Memory B cell (primary cell): ENCODE results near the gene THOC1.

Source experiments
- ATAC-seq: fragments of 150-1000 bp; cut with Tn5 transposase; 2 replicates; pipeline ENCODE4 v1.10.0; 2021; ENCODE audit warnings: low read depth, mild to moderate bottlenecking, moderate library complexity
- DNase-seq, 2 donors: peaks; one replicate each; pipeline ENCODE4 v3.0.0; 2022; ENCODE audit warnings: low spot score in 2 of 2
- H3K27ac Mint-ChIP-seq: one replicate; pipeline ENCODE4 v1.8.0; 2022; ENCODE audit warnings: mild to moderate bottlenecking, moderate library complexity, mixed read lengths
- H3K27me3 Mint-ChIP-seq: one replicate; pipeline ENCODE4 v1.8.0; 2022; ENCODE audit warnings: mixed read lengths
- H3K36me3 Mint-ChIP-seq: one replicate; pipeline ENCODE4 v1.8.0; 2022; ENCODE audit warnings: mild to moderate bottlenecking, mixed read lengths
- H3K4me1 Mint-ChIP-seq: one replicate; pipeline ENCODE4 v1.8.0; 2022; ENCODE audit warnings: mixed read lengths
- H3K4me3 Mint-ChIP-seq: one replicate; pipeline ENCODE4 v1.8.0; 2022; ENCODE audit warnings: mild to moderate bottlenecking, moderate library complexity, mixed read lengths
- H3K9me3 Mint-ChIP-seq: one replicate; pipeline ENCODE4 v1.8.0; 2022; ENCODE audit warnings: mixed read lengths

THOC1 gene

GRCh38 chr18:261398-262073 is 6.3 kb downstream of the THOC1 start:
- no peak overlapping the region for H3K27ac Mint-ChIP-seq

GRCh38 chr18:260547-260946 is 7.3 kb downstream of the THOC1 start:
- Mint-ChIP-seq H3K36me3 (peaks cover 28% of the 10 kb centered on the region), H3K27ac (no peak overlapping the region), H3K9me3 (no peaks in the 10 kb centered on the region), H3K27me3 (no peaks in the 10 kb centered on the region), H3K4me1 (peaks cover 7% of the 10 kb centered on the region), H3K4me3 (no peak overlapping the region)
- ATAC-seq (no peak), DNase-seq (no peak)

More at GRCh38 chr18:261398-262073, 6.3 kb downstream of the THOC1 start:
- H3K36me3 Mint-ChIP-seq, result peaks cover 28% of the 10 kb centered on the region
- no peaks in the 10 kb centered on the region for H3K27me3 Mint-ChIP-seq
- ATAC-seq (no peak), DNase-seq (no peak)
- H3K9me3 Mint-ChIP-seq, result no peaks in the 10 kb centered on the region
- H3K4me3 Mint-ChIP-seq, result no peak overlapping the region
- peaks cover 11% of the 10 kb centered on the region for H3K4me1 Mint-ChIP-seq

DNA sequence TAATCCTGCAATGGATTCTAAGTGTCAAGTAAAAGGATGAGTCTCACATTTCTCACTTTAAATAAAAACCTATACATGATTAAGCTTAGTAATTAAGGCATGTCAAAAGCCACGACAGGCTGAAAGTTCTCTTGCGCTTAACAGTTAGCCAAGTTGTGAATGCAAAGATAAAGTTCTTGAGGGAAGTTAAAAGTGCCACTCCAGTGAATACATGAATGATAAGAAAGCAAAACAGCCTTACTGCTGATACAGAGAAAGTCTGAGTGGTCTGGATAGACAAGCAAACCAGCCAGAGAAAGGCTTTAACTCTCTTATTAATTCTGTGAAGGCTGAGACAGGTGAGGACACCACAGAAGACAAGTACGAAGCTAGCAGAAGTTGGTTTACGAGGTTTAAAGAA is 12.7 kb downstream of the THOC1 start:
- no peak for ATAC-seq
- no peaks in the 10 kb centered on the region for H3K9me3 Mint-ChIP-seq
- H3K4me1 Mint-ChIP-seq, result no peaks in the 10 kb centered on the region
- no peak overlapping the region for H3K4me3 Mint-ChIP-seq
- no peaks in the 10 kb centered on the region for H3K27me3 Mint-ChIP-seq
- no peak for DNase-seq
- H3K36me3 Mint-ChIP-seq, result peaks cover 43% of the 10 kb centered on the region
- H3K27ac Mint-ChIP-seq, result no peak overlapping the region

DNA sequence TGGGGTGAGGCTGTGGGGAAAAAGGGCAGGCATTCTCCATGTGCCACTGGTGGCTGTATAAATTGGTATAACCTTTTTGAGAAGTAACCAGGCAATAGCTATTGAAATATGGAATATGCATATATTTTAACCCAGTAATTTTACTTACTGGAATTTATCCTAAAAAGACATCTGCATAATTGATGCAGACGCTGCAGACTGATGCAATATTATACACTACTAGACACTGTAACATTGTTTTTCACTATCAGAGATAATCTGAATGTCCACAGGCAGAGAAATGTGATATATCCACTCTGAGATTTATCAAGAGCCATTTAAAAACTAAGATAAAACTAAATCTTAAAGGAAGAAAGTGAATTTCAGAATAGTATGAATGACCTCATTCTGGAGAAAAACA is 14.7 kb downstream of the THOC1 start:
- no peak overlapping the region for H3K4me3 Mint-ChIP-seq
- H3K4me1 Mint-ChIP-seq, result no peaks in the 10 kb centered on the region
- no peak overlapping the region for H3K27ac Mint-ChIP-seq
- no peaks in the 10 kb centered on the region for H3K9me3 Mint-ChIP-seq
- ATAC-seq (no peak), DNase-seq (no peak)
- H3K36me3 Mint-ChIP-seq, result peaks cover 49% of the 10 kb centered on the region
- no peaks in the 10 kb centered on the region for H3K27me3 Mint-ChIP-seq

DNA sequence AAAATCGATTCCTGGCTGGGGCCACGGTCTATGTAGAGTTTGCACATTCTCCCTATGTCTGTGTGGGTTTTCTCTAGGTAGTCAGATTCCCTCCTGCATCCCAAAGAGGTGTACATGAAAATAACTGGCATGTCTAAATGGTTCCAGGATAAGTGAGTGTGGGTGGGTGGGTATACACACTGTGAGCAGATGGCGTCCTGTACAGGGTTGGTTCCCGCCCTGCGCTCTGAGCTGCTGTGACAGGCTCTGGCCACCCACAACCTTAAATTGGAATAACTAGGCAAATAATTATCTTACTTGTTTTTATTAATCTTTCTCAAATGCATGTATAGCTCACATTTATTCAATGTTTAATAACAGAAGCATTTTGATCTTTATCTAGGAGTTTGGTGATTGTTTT is 16.3 kb downstream of the THOC1 start:
- no peak for ATAC-seq
- DNase-seq, result no peak
- peaks cover 42% of the 10 kb centered on the region for H3K36me3 Mint-ChIP-seq
- H3K4me1 Mint-ChIP-seq, result no peaks in the 10 kb centered on the region
- H3K9me3 Mint-ChIP-seq, result no peaks in the 10 kb centered on the region
- H3K27me3 Mint-ChIP-seq, result no peaks in the 10 kb centered on the region
- no peak overlapping the region for H3K27ac Mint-ChIP-seq
- H3K4me3 Mint-ChIP-seq, result no peak overlapping the region

DNA sequence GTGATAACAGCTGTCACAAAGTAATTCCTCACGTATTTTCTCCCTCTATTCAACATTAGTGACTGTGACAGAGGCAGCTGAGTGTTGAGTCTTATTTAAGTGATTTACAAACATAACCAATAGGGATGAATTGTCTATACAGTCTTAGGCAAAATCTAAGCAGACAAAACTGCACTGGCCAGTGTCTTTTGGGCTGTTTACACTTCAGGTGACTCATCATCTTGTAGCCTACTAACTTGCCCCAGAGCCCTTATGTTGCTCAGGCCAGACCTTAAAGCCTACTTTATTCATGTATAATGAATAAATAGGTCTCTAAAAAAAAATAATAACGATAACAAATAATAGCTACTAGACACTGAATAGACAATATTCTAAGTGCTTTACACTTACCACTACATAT is 17.2 kb downstream of the THOC1 start:
- H3K36me3 Mint-ChIP-seq, result peaks cover 41% of the 10 kb centered on the region
- H3K4me1 Mint-ChIP-seq, result no peaks in the 10 kb centered on the region
- ATAC-seq (no peak), DNase-seq (no peak)
- H3K9me3 Mint-ChIP-seq, result no peaks in the 10 kb centered on the region
- H3K27me3 Mint-ChIP-seq, result no peaks in the 10 kb centered on the region
- no peak overlapping the region for H3K27ac Mint-ChIP-seq
- H3K4me3 Mint-ChIP-seq, result no peak overlapping the region

DNA sequence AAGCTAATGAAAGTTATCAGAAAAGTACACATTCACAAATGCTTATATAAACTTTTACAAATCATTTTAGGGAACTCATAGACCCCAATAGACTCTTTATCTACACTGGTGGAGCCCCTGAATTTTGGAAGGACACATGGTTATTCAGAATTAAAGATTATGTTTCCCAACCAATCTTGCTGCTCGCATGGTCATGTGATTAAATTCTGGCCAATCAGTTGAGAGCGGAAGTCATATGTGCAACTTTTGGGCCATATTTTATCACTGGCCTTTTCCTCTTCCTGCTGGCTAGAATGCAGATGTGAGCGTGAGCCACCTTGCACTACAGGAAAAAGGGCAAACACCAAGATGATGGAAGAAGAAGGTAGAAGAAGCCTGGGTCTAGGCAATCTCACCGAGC is 19.8 kb downstream of the THOC1 start:
- Mint-ChIP-seq H3K4me3 (no peak overlapping the region), H3K27ac (no peak overlapping the region), H3K4me1 (no peaks in the 10 kb centered on the region), H3K27me3 (no peaks in the 10 kb centered on the region), H3K36me3 (peaks cover 46% of the 10 kb centered on the region), H3K9me3 (peaks cover 4% of the 10 kb centered on the region)
- no peak for DNase-seq
- ATAC-seq, result no peak

- no peak for DNase-seq
- ATAC-seq, result no peak
- Mint-ChIP-seq H3K4me3 (no peak overlapping the region), H3K9me3 (peaks cover 4% of the 10 kb centered on the region), H3K36me3 (peaks cover 43% of the 10 kb centered on the region), H3K4me1 (peaks cover 3% of the 10 kb centered on the region), H3K27ac (no peak overlapping the region), H3K27me3 (no peaks in the 10 kb centered on the region)
Observed at GRCh38 chr18:245282-245847, 22.5 kb downstream of the THOC1 start.

GRCh38 chr18:240175-240574 is 27.7 kb downstream of the THOC1 start:
- no peak overlapping the region for H3K4me3 Mint-ChIP-seq
- H3K27ac Mint-ChIP-seq, result no peak overlapping the region
- peaks cover 3% of the 10 kb centered on the region for H3K9me3 Mint-ChIP-seq
- no peaks in the 10 kb centered on the region for H3K27me3 Mint-ChIP-seq
- H3K4me1 Mint-ChIP-seq, result peaks cover 3% of the 10 kb centered on the region
- ATAC-seq (no peak), DNase-seq (no peak)
- peaks cover 22% of the 10 kb centered on the region for H3K36me3 Mint-ChIP-seq

DNA sequence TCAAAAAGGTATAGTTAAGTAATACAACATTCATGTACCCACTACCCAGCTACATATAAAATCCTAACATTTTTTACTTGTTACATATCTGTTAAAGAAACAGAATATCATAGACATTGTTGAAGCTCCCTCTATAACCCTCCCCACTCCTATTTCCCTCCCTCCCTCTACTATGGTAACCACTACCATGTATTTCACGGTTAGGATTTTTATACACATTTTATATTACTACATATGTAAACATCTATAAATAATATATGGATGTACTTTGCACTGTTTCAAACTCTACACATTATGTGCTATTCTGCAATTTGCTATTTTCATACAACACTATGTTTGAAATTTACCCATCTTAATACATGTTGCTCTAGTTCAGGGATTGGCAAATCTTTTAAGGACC is 36.3 kb downstream of the THOC1 start:
- ATAC-seq, result no peak
- H3K27me3 Mint-ChIP-seq, result no peaks in the 10 kb centered on the region
- no peak overlapping the region for H3K27ac Mint-ChIP-seq
- DNase-seq, result no peak
- H3K4me1 Mint-ChIP-seq, result no peaks in the 10 kb centered on the region
- H3K4me3 Mint-ChIP-seq, result no peak overlapping the region
- H3K9me3 Mint-ChIP-seq, result no peaks in the 10 kb centered on the region
- H3K36me3 Mint-ChIP-seq, result peaks cover 15% of the 10 kb centered on the region

- Mint-ChIP-seq H3K36me3 (peaks cover 29% of the 10 kb centered on the region), H3K27me3 (no peaks in the 10 kb centered on the region), H3K4me1 (no peaks in the 10 kb centered on the region), H3K9me3 (no peaks in the 10 kb centered on the region), H3K27ac (no peak overlapping the region), H3K4me3 (no peak overlapping the region)
- ATAC-seq, result no peak
- DNase-seq, result no peak
Observed at GRCh38 chr18:228586-228985, 39.3 kb downstream of the THOC1 start.

GRCh38 chr18:227902-228301 is 39.9 kb downstream of the THOC1 start:
- H3K36me3 Mint-ChIP-seq, result peaks cover 30% of the 10 kb centered on the region
- ATAC-seq (no peak), DNase-seq (no peak)
- no peaks in the 10 kb centered on the region for H3K4me1 Mint-ChIP-seq
- H3K27ac Mint-ChIP-seq, result no peak overlapping the region
- no peak overlapping the region for H3K4me3 Mint-ChIP-seq
- no peaks in the 10 kb centered on the region for H3K9me3 Mint-ChIP-seq
- H3K27me3 Mint-ChIP-seq, result no peaks in the 10 kb centered on the region

- no peaks in the 10 kb centered on the region for H3K9me3 Mint-ChIP-seq
- no peak overlapping the region for H3K27ac Mint-ChIP-seq
- H3K4me1 Mint-ChIP-seq, result no peaks in the 10 kb centered on the region
- no peaks in the 10 kb centered on the region for H3K27me3 Mint-ChIP-seq
- no peak for DNase-seq
- ATAC-seq, result no peak
- peaks cover 34% of the 10 kb centered on the region for H3K36me3 Mint-ChIP-seq
- no peak overlapping the region for H3K4me3 Mint-ChIP-seq
Observed at GRCh38 chr18:227374-227773, 40.5 kb downstream of the THOC1 start.

GRCh38 chr18:225745-226144 is 42.1 kb downstream of the THOC1 start:
- H3K4me1 Mint-ChIP-seq, result no peaks in the 10 kb centered on the region
- no peak for DNase-seq
- no peak overlapping the region for H3K4me3 Mint-ChIP-seq
- ATAC-seq, result no peak
- H3K27ac Mint-ChIP-seq, result no peak overlapping the region
- no peaks in the 10 kb centered on the region for H3K27me3 Mint-ChIP-seq
- H3K9me3 Mint-ChIP-seq, result no peaks in the 10 kb centered on the region
- H3K36me3 Mint-ChIP-seq, result peaks cover 35% of the 10 kb centered on the region

GRCh38 chr18:220708-221107 is 47.1 kb downstream of the THOC1 start:
- ATAC-seq, result no peak
- no peak for DNase-seq

More at GRCh38 chr18:220708-221107, 47.1 kb downstream of the THOC1 start:
- Mint-ChIP-seq H3K4me1 (peaks cover 3% of the 10 kb centered on the region), H3K27me3 (no peaks in the 10 kb centered on the region), H3K27ac (peak overlapping the region; percentile 4), H3K36me3 (peaks cover 32% of the 10 kb centered on the region), H3K9me3 (no peaks in the 10 kb centered on the region), H3K4me3 (no peak overlapping the region)
